Measurements from ENCODE around the gene TRAK2.

GRCh38 chr2:201378496-201379397 is 72.5 kb downstream of the TRAK2 start:
- TF ChIP-seq POLR2A (IDR thresholded peaks at IDR 0.05) = no peak
- no peak for TF ChIP-seq CTCF (IDR thresholded peaks at IDR 0.05 in 8 of 11, conservative IDR thresholded peaks at IDR 0.05 in 3 of 11)
